Brain microvascular endothelial cell (primary cell): ENCODE results near the gene SMAD5.

ENCODE experiments used
- DNase-seq: peaks from one replicate; pipeline ENCODE4 v3.0.0-alpha.2; 2020
- H3K27ac ChIP-seq: fragments of 250-450 bp; sonication (Bioruptor Pico); 2 replicates; pipeline ENCODE4 v1.5.1; 2020; ENCODE audit warnings: mild to moderate bottlenecking, moderate library complexity
- H3K27me3 ChIP-seq: fragments of 250-450 bp; sonication (Bioruptor Pico); replicated peaks from 2 replicates; pipeline ENCODE4 v1.5.1; 2020; ENCODE audit warnings: mild to moderate bottlenecking
- H3K36me3 ChIP-seq: fragments of 250-450 bp; sonication (Bioruptor Pico); replicated peaks from 2 replicates; pipeline ENCODE4 v1.5.1; 2020; ENCODE audit warnings: mild to moderate bottlenecking
- H3K4me3 ChIP-seq: 2 replicates; pipeline ENCODE4 v1.5.1; 2011; ENCODE audit warnings: low read depth, mild to moderate bottlenecking, control low read depth, low read length, moderate library complexity
- in situ Hi-C: cut with HindIII; loops from 2 replicates; pipeline ENCODE4 v1.10.0; 2017; ENCODE audit warnings: low sequenced_read_pairs, low pct_ligation_motif_present
- TF ChIP-seq, protein P1 (sequence below): IDR thresholded peaks from 2 replicates; pipeline ENCODE4 v1.5.1; 2011; ENCODE audit warnings: low read depth, mild to moderate bottlenecking, moderate library complexity, low read length, control low read depth, inconsistent platforms; ENCODE audit errors: missing control alignments

SMAD5 gene

DNA sequence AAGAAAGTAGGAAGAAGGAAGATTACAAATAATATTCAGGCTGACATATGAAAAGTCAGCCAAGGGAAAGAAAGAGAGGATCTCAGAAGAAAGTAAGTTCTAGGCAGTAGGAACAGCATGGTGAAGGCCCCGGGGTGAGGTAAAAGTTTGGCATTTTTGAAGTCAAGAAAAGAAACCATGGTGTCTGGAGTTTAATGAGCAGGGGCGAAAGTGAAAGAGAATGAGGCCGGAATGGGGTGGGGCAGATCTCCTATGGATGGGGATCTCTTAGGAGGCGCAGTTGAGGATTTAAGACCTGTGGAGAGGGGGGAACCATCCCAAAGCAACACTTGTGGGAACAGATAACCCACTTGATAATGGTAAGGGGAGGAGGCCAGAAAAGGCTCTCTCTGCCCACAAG is 42.3 kb upstream of the SMAD5 start:
- H3K4me3 ChIP-seq, result no peak overlapping the region
- DNase-seq, result no peak
- no peak overlapping the region for H3K27ac ChIP-seq
- in situ Hi-C loops, result no loop called here
- H3K27me3 ChIP-seq, result no peaks in the 10 kb centered on the region
- no peaks in the 10 kb centered on the region for H3K36me3 ChIP-seq
- TF ChIP-seq, protein P1, sequence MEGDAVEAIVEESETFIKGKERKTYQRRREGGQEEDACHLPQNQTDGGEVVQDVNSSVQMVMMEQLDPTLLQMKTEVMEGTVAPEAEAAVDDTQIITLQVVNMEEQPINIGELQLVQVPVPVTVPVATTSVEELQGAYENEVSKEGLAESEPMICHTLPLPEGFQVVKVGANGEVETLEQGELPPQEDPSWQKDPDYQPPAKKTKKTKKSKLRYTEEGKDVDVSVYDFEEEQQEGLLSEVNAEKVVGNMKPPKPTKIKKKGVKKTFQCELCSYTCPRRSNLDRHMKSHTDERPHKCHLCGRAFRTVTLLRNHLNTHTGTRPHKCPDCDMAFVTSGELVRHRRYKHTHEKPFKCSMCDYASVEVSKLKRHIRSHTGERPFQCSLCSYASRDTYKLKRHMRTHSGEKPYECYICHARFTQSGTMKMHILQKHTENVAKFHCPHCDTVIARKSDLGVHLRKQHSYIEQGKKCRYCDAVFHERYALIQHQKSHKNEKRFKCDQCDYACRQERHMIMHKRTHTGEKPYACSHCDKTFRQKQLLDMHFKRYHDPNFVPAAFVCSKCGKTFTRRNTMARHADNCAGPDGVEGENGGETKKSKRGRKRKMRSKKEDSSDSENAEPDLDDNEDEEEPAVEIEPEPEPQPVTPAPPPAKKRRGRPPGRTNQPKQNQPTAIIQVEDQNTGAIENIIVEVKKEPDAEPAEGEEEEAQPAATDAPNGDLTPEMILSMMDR, result no peak

DNA sequence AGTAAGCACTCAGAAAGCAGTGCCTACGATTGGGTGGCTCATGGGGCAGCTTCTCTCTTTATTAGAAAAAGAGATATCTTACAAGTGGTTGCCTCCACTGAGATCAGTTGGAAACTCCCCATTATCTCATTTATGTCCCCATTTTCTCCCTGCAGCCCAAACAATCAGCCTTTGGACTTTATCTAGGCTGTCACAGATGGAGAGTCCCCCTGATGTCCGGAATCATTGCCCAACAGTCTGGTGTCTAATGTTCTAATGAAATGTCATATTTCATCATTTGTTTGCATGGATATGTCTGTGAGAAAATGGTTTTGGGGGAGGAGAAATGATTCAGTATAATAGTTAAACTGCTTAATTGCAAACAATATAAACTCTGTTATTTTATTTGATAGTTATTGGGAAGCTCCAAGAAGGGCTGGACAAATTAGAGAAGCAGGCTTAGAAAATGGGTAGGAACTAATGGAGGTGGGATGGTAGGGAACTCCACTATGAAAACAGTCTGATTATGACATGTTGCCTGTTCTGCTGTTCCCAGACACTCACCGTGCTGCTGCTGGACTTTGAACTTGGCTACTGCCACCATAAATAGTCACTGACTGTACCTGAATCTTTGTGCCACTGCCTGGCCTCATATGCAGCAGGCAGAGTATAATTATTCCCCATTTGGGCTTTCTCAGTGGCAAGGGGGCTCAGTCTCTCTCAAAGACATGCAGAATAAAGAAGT is 38.3 kb upstream of the SMAD5 start:
- H3K4me3 ChIP-seq, result no peak overlapping the region
- no peak overlapping the region for H3K27ac ChIP-seq
- TF ChIP-seq, protein P1, result no peak
- no peaks in the 10 kb centered on the region for H3K36me3 ChIP-seq
- in situ Hi-C loops, result no loop called here
- DNase-seq, result no peak
- H3K27me3 ChIP-seq, result peaks cover 1% of the 10 kb centered on the region

DNA sequence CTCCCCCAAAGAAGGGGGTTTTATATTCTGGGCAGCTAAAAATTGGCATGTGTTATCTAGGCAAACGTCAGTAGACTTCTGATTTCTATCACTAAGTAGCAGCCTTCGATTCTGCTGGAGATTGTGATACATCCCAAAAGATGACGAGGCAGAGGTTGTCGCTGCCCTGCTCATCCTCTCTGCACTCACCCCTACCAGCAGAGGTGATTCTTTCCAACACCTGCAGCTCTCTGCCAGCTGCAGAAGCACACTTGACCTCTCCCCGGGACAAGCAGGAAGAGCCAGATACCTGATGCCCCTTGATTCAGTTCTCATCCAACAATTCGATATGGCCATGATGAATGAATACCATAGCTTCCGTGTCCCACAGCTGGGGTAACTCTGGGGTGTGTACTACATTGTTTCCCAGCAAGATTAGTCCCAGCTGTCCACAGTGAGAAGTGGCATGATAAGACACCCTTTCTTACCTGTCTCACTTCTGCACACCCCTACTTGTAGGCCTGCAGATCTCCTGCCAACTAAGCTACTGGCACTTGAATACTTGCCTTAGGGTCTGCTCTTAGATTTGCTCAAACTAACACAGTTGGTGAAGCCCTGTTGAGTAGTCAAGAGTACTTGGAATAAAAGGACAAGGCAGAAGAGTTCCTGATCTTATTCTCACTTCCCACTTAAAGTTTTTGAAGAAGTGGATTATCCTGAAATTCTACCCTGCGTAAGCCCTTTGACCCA is 37.6 kb upstream of the SMAD5 start:
- Histone ChIP-seq H3K27me3 (peaks cover 2% of the 10 kb centered on the region), H3K4me3 (no peak overlapping the region), H3K36me3 (no peaks in the 10 kb centered on the region), H3K27ac (no peak overlapping the region)
- TF ChIP-seq, protein P1, result no peak
- in situ Hi-C loops, result no loop called here
- no peak for DNase-seq

DNA sequence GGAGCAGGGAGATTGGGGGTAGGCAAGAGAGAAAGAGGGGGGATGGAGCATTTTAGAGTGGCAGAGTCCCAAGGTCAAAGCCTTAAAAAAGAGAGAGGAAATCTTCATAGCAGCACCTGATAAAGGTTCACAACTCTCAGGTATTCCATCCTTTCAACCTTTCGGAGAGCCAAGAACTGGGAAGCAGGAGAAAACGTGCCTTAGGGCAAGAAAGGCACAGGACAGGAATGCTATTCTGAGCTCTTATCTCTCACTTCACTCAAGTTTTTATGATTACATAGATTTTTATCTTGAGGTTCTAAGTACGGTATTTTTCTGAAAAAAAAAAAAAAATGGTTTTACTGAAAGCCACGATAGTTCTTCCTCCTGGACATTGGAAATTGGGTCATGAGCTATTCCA is 34.5 kb upstream of the SMAD5 start:
- TF ChIP-seq, protein P1, result no peak
- in situ Hi-C loops, result no loop called here
- DNase-seq, result no peak
- Histone ChIP-seq H3K36me3 (no peaks in the 10 kb centered on the region), H3K4me3 (no peak overlapping the region), H3K27ac (no peak overlapping the region), H3K27me3 (peaks cover 4% of the 10 kb centered on the region)

DNA sequence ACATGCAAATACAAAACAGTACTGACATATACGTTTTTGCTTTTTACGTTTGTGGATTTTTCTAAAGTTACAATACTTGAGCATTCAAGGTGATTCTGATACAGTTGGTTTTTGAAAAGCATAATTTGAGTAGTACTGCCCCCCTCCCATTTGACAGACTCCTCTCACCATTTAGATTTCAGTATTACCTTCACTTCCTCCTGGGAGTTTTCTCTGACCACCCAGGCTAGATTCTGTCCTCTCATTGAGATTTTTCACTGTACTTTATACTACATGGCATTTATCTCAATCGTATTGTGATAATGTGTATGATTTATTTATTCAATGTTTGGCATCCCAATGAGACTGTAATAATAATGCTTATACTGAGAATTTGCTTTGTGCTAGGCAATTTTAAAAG is 32.8 kb upstream of the SMAD5 start:
- H3K27me3 ChIP-seq, result peaks cover 4% of the 10 kb centered on the region
- TF ChIP-seq, protein P1, result no peak

More for the DNA sequence above, 32.8 kb upstream of the SMAD5 start:
- no peaks in the 10 kb centered on the region for H3K36me3 ChIP-seq
- in situ Hi-C loops, result no loop called here
- no peak overlapping the region for H3K4me3 ChIP-seq
- no peak overlapping the region for H3K27ac ChIP-seq
- DNase-seq, result no peak
